ENCODE data around the gene XYLB.

- no peak for TF ChIP-seq CTCF (conservative IDR thresholded peaks at IDR 0.05; ENCODE audit: low read length)
- no peak for TF ChIP-seq EZH2phosphoT487 (IDR thresholded peaks at IDR 0.05; ENCODE audit: borderline replicate concordance, low read depth, low read length)
Observed at GRCh38 chr3:38364721-38365400, 18.3 kb downstream of the XYLB start.

All from OCI-LY7 (cell line).